ENCODE measurements around the gene OCA2. TPM values are rescaled to one million over a fixed set of nuclear protein-coding genes. Genes with fewer than 3 reads are reported as not detected.

Gene OCA2
- total RNA-seq, 4 donors from 2014 or later: 0.19 to 1.1 TPM; not detected in 2

DNA sequence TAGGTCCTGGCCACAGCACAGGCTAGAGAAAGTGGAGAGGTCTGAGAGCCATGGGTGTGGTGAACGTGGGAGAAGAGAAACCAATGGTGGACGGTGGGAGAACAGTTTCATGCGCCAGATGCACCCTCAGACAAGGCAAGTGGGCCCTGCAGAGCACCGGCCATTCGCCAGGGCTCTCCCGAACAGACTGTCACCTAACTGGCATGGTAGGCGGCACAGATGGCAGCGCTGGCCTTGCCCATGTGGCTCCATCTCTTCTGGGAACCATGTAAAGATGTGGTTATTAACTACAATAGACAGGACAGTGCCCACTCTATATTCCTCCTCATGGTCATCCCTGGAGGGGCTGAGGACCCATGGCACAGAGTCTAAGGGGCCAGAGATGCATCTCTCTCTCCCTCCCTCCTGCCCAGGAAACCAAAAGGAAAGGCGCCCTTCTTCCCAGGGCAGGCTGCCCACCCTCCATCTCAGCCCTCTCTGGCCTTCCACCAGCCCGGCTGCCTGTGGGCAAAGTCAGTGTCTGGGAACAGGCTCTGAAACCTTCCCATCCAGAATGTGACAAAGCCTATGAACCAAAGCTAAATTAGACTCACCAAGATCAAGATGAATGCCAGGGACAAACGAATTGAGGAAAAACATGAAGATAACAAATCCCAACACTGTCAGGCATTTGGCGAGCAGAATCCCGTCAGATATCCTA lies 147.8 kb downstream of the OCA2 start:
- no peak for DNase-seq (ENCODE audit: low spot score)

DNA sequence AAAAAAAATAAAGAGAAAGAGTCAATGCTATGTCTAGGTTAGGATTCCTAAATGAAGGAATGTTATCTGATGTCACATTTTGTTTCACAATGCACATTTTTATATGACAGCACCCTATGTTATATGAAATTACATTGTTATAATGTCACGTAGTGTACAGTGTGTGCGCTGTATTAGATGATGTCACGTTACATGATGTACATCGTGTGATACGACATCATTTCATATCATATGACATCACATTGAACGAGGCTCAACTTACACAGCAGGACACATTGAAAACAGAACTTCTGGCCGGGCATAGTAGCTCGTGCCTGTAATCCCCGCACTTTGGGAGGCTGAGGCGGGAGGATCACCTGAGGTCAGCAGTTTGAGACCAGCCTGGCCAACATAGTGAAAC lies 150.0 kb downstream of the OCA2 start:
- no peak for DNase-seq (ENCODE audit: low spot score)
- ATAC-seq (ENCODE audit: low FRiP score): no peak
- TF ChIP-seq, protein P1, sequence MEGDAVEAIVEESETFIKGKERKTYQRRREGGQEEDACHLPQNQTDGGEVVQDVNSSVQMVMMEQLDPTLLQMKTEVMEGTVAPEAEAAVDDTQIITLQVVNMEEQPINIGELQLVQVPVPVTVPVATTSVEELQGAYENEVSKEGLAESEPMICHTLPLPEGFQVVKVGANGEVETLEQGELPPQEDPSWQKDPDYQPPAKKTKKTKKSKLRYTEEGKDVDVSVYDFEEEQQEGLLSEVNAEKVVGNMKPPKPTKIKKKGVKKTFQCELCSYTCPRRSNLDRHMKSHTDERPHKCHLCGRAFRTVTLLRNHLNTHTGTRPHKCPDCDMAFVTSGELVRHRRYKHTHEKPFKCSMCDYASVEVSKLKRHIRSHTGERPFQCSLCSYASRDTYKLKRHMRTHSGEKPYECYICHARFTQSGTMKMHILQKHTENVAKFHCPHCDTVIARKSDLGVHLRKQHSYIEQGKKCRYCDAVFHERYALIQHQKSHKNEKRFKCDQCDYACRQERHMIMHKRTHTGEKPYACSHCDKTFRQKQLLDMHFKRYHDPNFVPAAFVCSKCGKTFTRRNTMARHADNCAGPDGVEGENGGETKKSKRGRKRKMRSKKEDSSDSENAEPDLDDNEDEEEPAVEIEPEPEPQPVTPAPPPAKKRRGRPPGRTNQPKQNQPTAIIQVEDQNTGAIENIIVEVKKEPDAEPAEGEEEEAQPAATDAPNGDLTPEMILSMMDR (IDR thresholded peaks at IDR 0.05): no peak

More for the DNA sequence above, 147.8 kb downstream of the OCA2 start:
- TF ChIP-seq, protein P1 (IDR thresholded peaks at IDR 0.05): no peak
- ATAC-seq (ENCODE audit: low FRiP score): no peak

DNA sequence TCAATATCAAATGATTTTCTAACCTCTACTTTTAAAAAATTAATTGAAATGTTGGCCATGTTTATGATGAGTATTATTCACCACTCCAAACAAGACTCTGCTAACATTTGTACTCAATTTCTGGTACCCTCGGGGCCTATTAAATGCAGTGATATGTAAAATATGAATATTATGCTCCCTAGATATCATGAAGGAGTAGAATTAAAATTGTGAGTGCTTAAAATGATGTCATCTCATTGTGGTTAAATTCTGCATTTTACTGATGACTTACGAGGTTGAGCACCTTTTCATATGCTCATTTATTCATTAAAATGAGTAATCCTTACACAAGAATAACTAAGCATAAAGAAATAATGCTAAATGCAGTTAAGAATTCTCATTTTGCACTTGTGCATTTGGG lies 159.9 kb downstream of the OCA2 start:
- no peak for ATAC-seq (ENCODE audit: low FRiP score)
- TF ChIP-seq, protein P1 (IDR thresholded peaks at IDR 0.05): no peak
- no peak for DNase-seq (ENCODE audit: low spot score)

- no peak for DNase-seq (ENCODE audit: low spot score)
- no peak for ATAC-seq (ENCODE audit: low FRiP score)
- TF ChIP-seq, protein P1 (IDR thresholded peaks at IDR 0.05): no peak
These were observed 161.3 kb downstream of the OCA2 start for GRCh38 chr15:27937851-27938250.

DNA sequence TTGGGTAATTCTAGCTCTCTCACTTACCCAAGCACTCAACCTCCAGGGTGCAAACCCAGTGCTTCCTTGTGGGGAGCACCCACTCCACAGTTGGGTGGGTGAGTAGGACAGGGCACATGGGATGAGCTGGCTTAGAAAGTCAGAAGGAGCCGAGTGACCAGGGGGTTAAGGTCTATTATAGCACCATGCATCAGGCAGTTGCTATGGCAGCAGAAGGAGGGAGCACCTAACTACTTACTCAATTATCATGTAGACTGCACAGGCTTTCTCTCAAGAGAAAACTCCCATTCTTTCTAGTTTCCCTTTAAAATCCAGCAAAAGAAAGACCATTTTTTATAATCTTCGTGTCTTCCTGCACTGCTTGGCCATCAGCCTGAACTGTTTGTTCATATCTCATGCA lies 163.0 kb downstream of the OCA2 start:
- TF ChIP-seq, protein P1 (IDR thresholded peaks at IDR 0.05): no peak
- ATAC-seq (ENCODE audit: low FRiP score) (no peak), DNase-seq (ENCODE audit: low spot score) (no peak)

GRCh38 chr15:27935328-27935727 lies 163.8 kb downstream of the OCA2 start:
- DNase-seq (ENCODE audit: low spot score) (no peak), ATAC-seq (ENCODE audit: low FRiP score) (no peak)
- TF ChIP-seq, protein P1 (IDR thresholded peaks at IDR 0.05): no peak

GRCh38 chr15:27934782-27935181 lies 164.3 kb downstream of the OCA2 start:
- TF ChIP-seq, protein P1 (IDR thresholded peaks at IDR 0.05): no peak
- ATAC-seq (ENCODE audit: low FRiP score) (no peak), DNase-seq (ENCODE audit: low spot score) (no peak)

Measured in omental fat pad (tissue), 4 donors.